Thymus (tissue), 11 donors: ENCODE results near the gene EFCAB14. TPM values are rescaled to one million over a fixed set of nuclear protein-coding genes. Genes with fewer than 3 reads are reported as not detected.

Experiments
- DNase-seq, 9 donors: peaks; one replicate each; pipeline ENCODE4 v3.0.0-alpha.2; 2013; ENCODE audit warnings: low spot score in 9 of 9, low read depth in 6 of 9, missing footprints in 1 of 9
- H3K27ac ChIP-seq, 2 donors: one replicate each; pipeline ENCODE4 v1.5.1; 2013; ENCODE audit warnings: control low read depth in 1 of 2, low read depth in 1 of 2, low read length in 1 of 2, mild to moderate bottlenecking in 1 of 2, moderate library complexity in 1 of 2
- H3K27me3 ChIP-seq, 2 donors: one replicate each; pipeline ENCODE4 v1.5.1; 2013; ENCODE audit warnings: low read length in 1 of 2; ENCODE audit not compliant: control insufficient read depth in 2 of 2, insufficient read depth in 1 of 2
- H3K36me3 ChIP-seq, 2 donors: one replicate each; pipeline ENCODE4 v1.5.1; 2013; ENCODE audit warnings: low read length in 1 of 2, mild to moderate bottlenecking in 1 of 2, moderate library complexity in 1 of 2; ENCODE audit not compliant: control insufficient read depth in 2 of 2, insufficient read depth in 2 of 2
- H3K4me1 ChIP-seq, 2 donors: one replicate each; pipeline ENCODE4 v1.5.1; 2013; ENCODE audit warnings: low read length in 2 of 2; ENCODE audit not compliant: control insufficient read depth in 2 of 2, insufficient read depth in 2 of 2
- H3K4me3 ChIP-seq, 2 donors: one replicate each; pipeline ENCODE4 v1.5.1; 2013; ENCODE audit warnings: low read length in 2 of 2, control low read depth in 1 of 2, mild to moderate bottlenecking in 1 of 2
- H3K9me3 ChIP-seq, 2 donors: one replicate each; pipeline ENCODE4 v1.5.1; 2013; ENCODE audit warnings: low read length in 1 of 2, mild to moderate bottlenecking in 1 of 2; ENCODE audit not compliant: control insufficient read depth in 2 of 2, insufficient read depth in 1 of 2
- WGBS: extraction: QIAGEN DNeasy Blood & Tissue Kit; methylation state at CpG from one replicate; pipeline ENCODE4 v1.1.7; 2013; 5-methylcytosine and 5-hydroxymethylcytosine counted together
- polyA plus RNA-seq: library from polyadenylated mRNA; stranded (reverse); fragments of 200-250 nt; gene quantifications from one replicate; pipeline ENCODE4 v1.2.3, GENCODE V29; 2013
- total RNA-seq: library from RNA; stranded (reverse); fragments of 120-200 nt; gene quantifications from one replicate; pipeline ENCODE4 v1.2.4, GENCODE V29; 2013
- donor health status: healthy.

EFCAB14 gene
- total and polyA plus RNA-seq, 2 donors, result 30.6 to 63.6 TPM

DNA sequence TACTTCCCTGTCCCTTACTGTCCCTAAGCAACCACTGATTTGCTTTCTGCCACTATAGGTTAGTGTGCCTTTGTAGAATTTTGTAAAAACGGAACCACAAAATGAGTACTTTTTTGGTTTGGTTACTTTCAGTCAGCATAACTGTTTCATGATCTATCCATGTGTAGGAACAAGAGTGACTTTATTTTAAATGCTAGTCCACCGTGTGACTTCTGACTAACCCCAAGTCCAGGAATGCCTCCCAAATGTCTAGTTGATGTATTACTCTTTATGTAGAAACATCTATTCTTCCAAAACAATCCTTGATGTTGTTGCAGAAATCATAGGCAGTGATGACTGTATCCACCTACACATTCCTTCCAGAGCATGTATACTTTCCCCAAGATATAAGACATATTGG, 72.1 kb downstream of the EFCAB14 start:
- Histone ChIP-seq H3K4me1 (no peaks in the 10 kb centered on the region), H3K4me3 (no peak overlapping the region), H3K9me3 (peaks cover 0 to 7% of the 10 kb centered on the region in 2 donors), H3K27me3 (no peaks in the 10 kb centered on the region), H3K36me3 (peaks cover 21 to 31% of the 10 kb centered on the region in 2 donors), H3K27ac (no peak overlapping the region)
- WGBS, result 98% methylated on average over 2 of the region's 2 CpGs
- no peak for DNase-seq

DNA sequence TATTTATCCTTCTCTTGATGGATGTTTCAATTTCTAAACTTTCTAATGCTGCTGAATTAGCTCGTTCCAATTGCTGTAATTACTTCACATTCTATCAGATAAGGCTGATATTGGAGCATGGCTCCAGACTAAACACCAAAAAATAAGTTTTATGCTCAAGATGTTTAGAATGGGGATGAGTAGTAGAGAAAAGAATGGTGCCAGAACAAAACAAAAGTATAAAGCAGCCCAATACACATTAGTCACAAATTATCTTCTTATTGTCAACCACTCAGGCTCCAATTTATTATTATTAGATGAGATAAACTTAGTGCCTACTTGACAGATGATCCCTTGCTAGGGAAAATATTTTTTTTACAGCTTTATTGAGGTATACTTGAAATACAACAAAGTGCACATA, 72.6 kb downstream of the EFCAB14 start:
- peaks cover 21 to 31% of the 10 kb centered on the region in 2 donors for H3K36me3 ChIP-seq
- 94% methylated on average over 1 of the region's 1 CpG for WGBS

DNA sequence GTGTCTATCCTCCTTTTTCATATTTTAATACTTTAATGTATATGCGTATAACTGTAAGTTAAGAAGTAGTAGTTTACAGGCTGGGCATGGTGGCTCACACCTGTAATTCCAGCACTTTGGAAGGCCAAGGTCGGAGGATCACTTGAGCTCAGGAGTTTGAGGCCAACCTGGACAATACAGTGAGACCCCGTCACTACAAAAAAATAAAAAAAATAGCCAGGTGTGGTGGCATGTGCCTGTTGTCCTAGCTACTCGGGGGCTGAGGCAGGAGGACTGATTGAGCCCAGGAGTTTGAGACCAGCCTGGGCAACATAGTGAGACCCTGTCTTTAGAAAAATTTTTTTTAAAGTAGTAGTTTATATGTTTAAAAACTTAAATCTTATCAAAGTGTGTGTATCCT, 73.1 kb downstream of the EFCAB14 start:
- Histone ChIP-seq H3K27ac (no peak overlapping the region), H3K36me3 (peaks cover 21 to 31% of the 10 kb centered on the region in 2 donors), H3K4me1 (no peaks in the 10 kb centered on the region), H3K4me3 (no peak overlapping the region), H3K9me3 (peaks cover 0 to 7% of the 10 kb centered on the region in 2 donors), H3K27me3 (no peaks in the 10 kb centered on the region)
- WGBS, result 97% methylated on average over 4 of the region's 4 CpGs
- no peak for DNase-seq

More for the DNA sequence above, 72.6 kb downstream of the EFCAB14 start:
- DNase-seq, result no peak
- Histone ChIP-seq H3K27ac (no peak overlapping the region), H3K27me3 (no peaks in the 10 kb centered on the region), H3K4me3 (no peak overlapping the region), H3K4me1 (no peaks in the 10 kb centered on the region), H3K9me3 (peaks cover 0 to 7% of the 10 kb centered on the region in 2 donors)

DNA sequence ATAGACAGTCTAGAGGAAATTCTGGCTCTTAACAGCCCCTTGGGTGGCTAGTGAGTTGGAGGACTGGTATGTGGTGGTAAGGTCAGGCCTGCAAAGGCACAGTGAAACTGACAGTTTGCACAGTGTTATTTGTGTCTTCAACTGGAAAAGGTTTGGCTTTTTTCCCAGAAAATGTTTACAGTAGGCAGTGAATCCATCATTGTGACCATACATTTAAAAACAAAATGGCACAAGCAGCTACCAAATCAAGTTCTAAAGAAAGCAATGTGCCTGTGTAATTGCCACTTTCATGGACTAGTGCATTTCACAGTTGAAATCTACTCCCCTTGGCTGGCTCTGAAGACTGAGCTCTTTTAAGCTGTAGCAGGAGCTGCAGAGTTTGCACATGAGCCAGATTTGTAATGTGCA, 75.5 kb downstream of the EFCAB14 start:
- DNase-seq, result no peak

DNA sequence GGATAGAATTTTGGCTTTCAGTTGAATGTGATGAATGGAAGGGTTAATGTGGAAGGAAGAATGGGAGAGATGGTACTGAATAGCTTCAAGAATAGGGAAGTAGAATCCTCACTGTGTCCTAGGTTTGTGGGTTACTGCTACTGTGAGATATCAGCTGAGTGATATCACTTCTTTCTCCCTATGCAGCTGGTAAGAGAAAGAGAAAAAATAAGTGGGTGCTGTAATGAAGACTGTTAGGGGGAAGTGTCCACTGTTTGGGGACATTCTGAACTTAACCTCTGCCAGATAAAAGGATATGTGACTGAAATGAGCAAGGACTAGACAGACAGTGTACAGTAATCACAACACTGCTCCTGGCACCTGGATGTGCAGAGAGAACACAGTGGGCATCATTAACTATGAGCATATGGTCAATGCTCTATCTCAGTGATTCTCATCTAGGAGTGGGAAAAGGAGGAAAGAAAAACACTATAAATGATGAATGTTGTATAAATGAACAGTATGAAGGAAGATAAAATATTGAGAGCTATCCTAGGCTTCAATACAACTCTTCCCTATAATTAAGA, 76.7 kb downstream of the EFCAB14 start:
- Histone ChIP-seq H3K27ac (no peak overlapping the region), H3K36me3 (peaks cover 10 to 12% of the 10 kb centered on the region in 2 donors), H3K9me3 (no peaks in the 10 kb centered on the region), H3K27me3 (no peaks in the 10 kb centered on the region), H3K4me3 (no peak overlapping the region), H3K4me1 (no peaks in the 10 kb centered on the region)
- DNase-seq, result no peak

More for the DNA sequence above, 75.5 kb downstream of the EFCAB14 start:
- H3K27me3 ChIP-seq, result no peaks in the 10 kb centered on the region
- H3K36me3 ChIP-seq, result peaks cover 13 to 16% of the 10 kb centered on the region in 2 donors
- no peak overlapping the region for H3K4me3 ChIP-seq
- H3K27ac ChIP-seq, result no peak overlapping the region
- H3K9me3 ChIP-seq, result peaks cover 0 to 5% of the 10 kb centered on the region in 2 donors
- H3K4me1 ChIP-seq, result no peaks in the 10 kb centered on the region

DNA sequence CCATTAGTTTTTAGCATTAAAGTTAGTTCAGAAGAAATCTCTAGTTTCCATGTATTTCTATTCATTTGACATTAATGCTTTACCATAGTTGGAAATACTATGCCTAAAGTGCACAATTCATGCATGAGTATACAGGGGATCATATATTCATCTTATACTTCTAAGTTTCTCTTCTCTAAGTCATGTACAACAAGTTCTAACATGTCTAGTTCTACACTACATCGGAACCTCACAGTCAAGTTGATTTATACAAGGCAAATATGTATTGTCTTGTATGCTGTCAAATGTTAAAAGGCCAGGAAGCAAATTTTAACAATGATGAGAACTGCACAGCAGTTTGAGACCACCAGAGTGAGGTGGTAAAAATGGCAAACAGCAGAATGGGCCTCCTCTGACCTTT, 79.4 kb downstream of the EFCAB14 start:
- H3K36me3 ChIP-seq, result peaks cover 19 to 24% of the 10 kb centered on the region in 2 donors
- no peaks in the 10 kb centered on the region for H3K4me1 ChIP-seq
- H3K27me3 ChIP-seq, result no peaks in the 10 kb centered on the region
- 98% methylated on average over 1 of the region's 1 CpG for WGBS
- no peak overlapping the region for H3K4me3 ChIP-seq
- H3K9me3 ChIP-seq, result no peaks in the 10 kb centered on the region
- no peak overlapping the region for H3K27ac ChIP-seq
- no peak for DNase-seq

DNA sequence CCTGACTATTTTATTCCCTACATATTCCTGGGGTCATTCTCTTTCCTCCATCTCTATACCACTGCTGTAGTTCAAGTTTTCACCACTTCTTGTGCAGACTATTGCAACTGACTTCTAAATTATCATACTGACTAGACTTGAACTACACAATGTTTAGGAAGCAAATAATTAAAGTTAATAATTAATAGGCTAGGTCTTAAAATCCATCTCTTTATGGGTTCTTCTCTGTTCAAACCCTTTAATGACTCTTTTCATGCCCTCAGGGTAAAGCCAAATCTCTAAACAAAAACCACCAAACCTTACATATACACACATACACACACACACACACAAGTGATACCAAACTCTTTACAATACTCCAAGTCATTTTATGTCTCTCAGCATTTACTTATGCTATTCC, 80.0 kb downstream of the EFCAB14 start:
- Histone ChIP-seq H3K4me3 (no peak overlapping the region), H3K27ac (no peak overlapping the region), H3K9me3 (no peaks in the 10 kb centered on the region), H3K36me3 (peaks cover 25 to 29% of the 10 kb centered on the region in 2 donors), H3K4me1 (no peaks in the 10 kb centered on the region), H3K27me3 (no peaks in the 10 kb centered on the region)
- DNase-seq, result no peak

DNA sequence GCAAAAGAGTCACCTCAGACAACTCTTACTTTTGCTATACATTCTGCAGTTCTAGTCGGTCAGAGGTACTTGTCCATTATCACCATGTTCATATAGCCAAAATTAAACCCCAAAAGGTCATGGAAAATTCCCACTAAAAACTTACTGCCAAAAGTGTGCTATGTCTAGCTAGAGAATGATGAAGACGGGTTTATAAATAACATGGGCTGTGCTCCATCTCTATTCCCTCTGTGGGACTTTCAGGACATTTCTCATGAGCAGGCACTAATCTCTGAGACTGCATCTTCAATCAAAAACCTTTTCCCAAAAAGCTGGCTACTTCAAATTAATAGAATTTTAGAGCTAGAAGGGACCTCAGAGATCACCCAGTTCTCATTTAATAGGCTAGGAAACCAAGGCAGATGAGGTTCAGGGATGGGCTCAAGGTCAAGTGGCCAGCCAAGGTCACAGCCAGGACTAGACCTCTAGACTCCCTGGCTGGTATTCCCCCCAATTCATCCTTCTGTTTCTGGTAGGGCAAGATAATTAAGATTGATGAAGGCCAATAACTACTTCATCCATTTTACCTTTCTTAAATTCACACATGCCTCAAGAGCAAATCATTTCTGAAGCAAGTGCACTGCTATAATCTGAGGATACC, 81.3 kb downstream of the EFCAB14 start:
- 70% methylated on average over 2 of the region's 2 CpGs for WGBS
- DNase-seq, result no peak
- Histone ChIP-seq H3K4me1 (no peaks in the 10 kb centered on the region), H3K4me3 (no peak overlapping the region), H3K36me3 (peaks cover 23 to 29% of the 10 kb centered on the region in 2 donors), H3K27me3 (no peaks in the 10 kb centered on the region), H3K9me3 (no peaks in the 10 kb centered on the region), H3K27ac (no peak overlapping the region)

DNA sequence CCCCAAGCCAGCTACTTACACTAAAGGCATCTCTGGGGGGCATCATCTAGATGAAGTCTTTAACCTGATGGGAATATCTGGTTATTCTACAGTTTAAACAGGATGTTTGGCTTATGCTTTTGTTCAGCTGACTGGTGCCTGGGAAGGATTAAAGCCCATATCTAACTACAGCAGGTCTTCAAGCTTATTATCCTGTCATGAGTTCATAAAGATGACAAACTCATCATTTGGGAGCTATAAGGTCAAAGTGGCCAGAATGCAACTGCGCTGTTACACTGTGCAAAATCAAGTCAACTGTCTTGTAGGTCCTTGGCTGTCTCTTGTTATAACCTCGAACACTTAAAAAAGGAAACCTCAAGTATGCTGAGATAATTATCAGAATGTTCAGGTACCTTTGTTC, 83.7 kb downstream of the EFCAB14 start:
- no peak for DNase-seq
- WGBS, result 96% methylated on average over 2 of the region's 2 CpGs
- H3K27ac ChIP-seq, result no peak overlapping the region
- no peaks in the 10 kb centered on the region for H3K4me1 ChIP-seq
- H3K4me3 ChIP-seq, result no peak overlapping the region
- peaks cover 34 to 39% of the 10 kb centered on the region in 2 donors for H3K36me3 ChIP-seq
- H3K9me3 ChIP-seq, result no peaks in the 10 kb centered on the region
- H3K27me3 ChIP-seq, result no peaks in the 10 kb centered on the region
